K562 (cell line): ENCODE measurements around the gene HOXA9.

Experiments
- AFF4 ChIP-seq: sonication (generic); formaldehyde crosslinking; IDR thresholded peaks from 2 replicates; pipeline ENCODE4 v1.8.0; 2023; ENCODE audit warnings: mild to moderate bottlenecking, missing genetic modification reagents
- CC2D1A ChIP-seq: fragments of 450-650 bp; IDR thresholded peaks from 2 replicates; pipeline ENCODE4 v1.6.1; 2017; ENCODE audit warnings: mild to moderate bottlenecking
- CTCF ChIP-seq, 3 experiments: IDR thresholded peaks in 2 of 3; conservative IDR thresholded peaks in 1 of 3; 2 replicates each; pipeline ENCODE4 v1.5.1; 2011 to 2012; ENCODE audit warnings: low read length in 3 of 3, mild to moderate bottlenecking in 3 of 3, control low read depth in 2 of 3, improper control_type of control experiment in 1 of 3, inconsistent platforms in 1 of 3, low read depth in 1 of 3, mixed read lengths in 1 of 3, moderate library complexity in 1 of 3; ENCODE audit not compliant: insufficient read depth in 2 of 3
- EHMT2 ChIP-seq: fragments of 450-650 bp; IDR thresholded peaks from 2 replicates; pipeline ENCODE4 v1.6.1; 2018; ENCODE audit warnings: antibody characterized with exemption
- KDM1A ChIP-seq, 2 experiments: fragments of 450-650 bp; IDR thresholded peaks; 2 replicates each; pipeline ENCODE4 v1.6.1; 2016; ENCODE audit warnings: mild to moderate bottlenecking in 2 of 2
- POLR2A ChIP-seq: fragments of 450-650 bp; conservative IDR thresholded peaks from 2 replicates; pipeline ENCODE4 v1.6.1; 2016
- SIRT6 ChIP-seq: IDR thresholded peaks from one replicate; pipeline ENCODE4 v1.6.1; 2012; ENCODE audit warnings: low read depth, mild to moderate bottlenecking, control low read depth, inconsistent platforms, low read length, moderate library complexity
- SMARCE1 ChIP-seq: fragments of 450-650 bp; IDR thresholded peaks from 2 replicates; pipeline ENCODE4 v1.7.1; 2016; ENCODE audit warnings: mild to moderate bottlenecking
- TCF7L2 ChIP-seq: fragments of 150-350 bp; IDR thresholded peaks from 2 replicates; pipeline ENCODE4 v1.6.1; 2016; ENCODE audit warnings: low read depth, mild to moderate bottlenecking, low read length, moderate library complexity
- TRIM28 ChIP-seq: fragments of 450-650 bp; IDR thresholded peaks from 2 replicates; pipeline ENCODE4 v1.6.1; 2017
- YY1 ChIP-seq, 3 experiments: IDR thresholded peaks; 2 replicates each; pipeline ENCODE4 v1.6.1; 2011; ENCODE audit warnings: low read length in 2 of 3, mild to moderate bottlenecking in 2 of 3, moderate library complexity in 2 of 3, borderline replicate concordance in 1 of 3, control low read depth in 1 of 3, low read depth in 1 of 3; ENCODE audit not compliant: insufficient read depth in 3 of 3, insufficient replicate concordance in 2 of 3, control insufficient read depth in 1 of 3, insufficient read length in 1 of 3; ENCODE audit errors: extremely low read depth in 1 of 3
- ZFP30 ChIP-seq: fragments of 250-450 bp; sonication (Bioruptor Pico); IDR thresholded peaks from 2 replicates; pipeline ENCODE4 v1.8.0; 2022; ENCODE audit warnings: moderate library complexity, mild to moderate bottlenecking, inconsistent platforms, borderline replicate concordance
- ZNF830 ChIP-seq: fragments of 250-450 bp; sonication (Bioruptor Pico); IDR thresholded peaks from 2 replicates; pipeline ENCODE4 v1.5.0; 2021; ENCODE audit warnings: mild to moderate bottlenecking

GRCh38 chr7:27176524-27176845 is 11.1 kb upstream of the HOXA9 start:
- TF ChIP-seq AFF4, result no peak
- TF ChIP-seq CTCF (IDR thresholded peaks at IDR 0.05 in 2 of 3, conservative IDR thresholded peaks at IDR 0.05 in 1 of 3; ENCODE audit: insufficient read depth in 2 of 3, low read depth in 1 of 3, low read length in 3 of 3), result no peak
- TF ChIP-seq CC2D1A, result no peak
- no peak for TF ChIP-seq SIRT6
- no peak for TF ChIP-seq ZNF830 (CRISPR knock-in tag)
- TF ChIP-seq EHMT2, result no peak
- no peak for TF ChIP-seq SMARCE1
- no peak for TF ChIP-seq KDM1A (IDR thresholded peaks at IDR 0.05)
- TF ChIP-seq TCF7L2, result no peak
- TF ChIP-seq POLR2A, result no peak
- no peak for TF ChIP-seq TRIM28
- TF ChIP-seq ZFP30 (CRISPR knock-in tag), result no peak
- no peak for TF ChIP-seq YY1 (IDR thresholded peaks at IDR 0.05; ENCODE audit: borderline replicate concordance in 1 of 3, control insufficient read depth in 1 of 3, extremely low read depth in 1 of 3, insufficient read depth in 3 of 3, insufficient read length in 1 of 3, insufficient replicate concordance in 2 of 3, low read depth in 1 of 3, low read length in 2 of 3)
